GM12878 (cell line): ENCODE measurements around the gene MX1. TPM values are rescaled to one million over a fixed set of nuclear protein-coding genes. Genes with fewer than 3 reads are reported as not detected.

ENCODE experiments used
- BMI1 ChIP-seq: fragments of 450-650 bp; IDR thresholded peaks from 2 replicates; pipeline ENCODE4 v1.6.1; 2016; ENCODE audit warnings: mild to moderate bottlenecking, moderate library complexity, borderline replicate concordance
- CHD2 ChIP-seq: IDR thresholded peaks from 2 replicates; pipeline ENCODE4 v1.6.1; 2011; ENCODE audit warnings: low read depth, low read length, improper control_type of control experiment, borderline replicate concordance
- GATAD2B ChIP-seq: fragments of 450-650 bp; conservative IDR thresholded peaks from 2 replicates; pipeline ENCODE4 v1.6.1; 2017; ENCODE audit warnings: low read depth, mild to moderate bottlenecking, moderate library complexity
- MEF2B ChIP-seq: fragments of 450-650 bp; IDR thresholded peaks from 2 replicates; pipeline ENCODE4 v1.6.1; 2018; ENCODE audit warnings: mild to moderate bottlenecking, moderate library complexity; ENCODE audit not compliant: partially characterized antibody, poor library complexity, severe bottlenecking
- MYC ChIP-seq: IDR thresholded peaks from 2 replicates; pipeline ENCODE4 v1.6.1; 2011; ENCODE audit warnings: mild to moderate bottlenecking, low read length, moderate library complexity, inconsistent platforms; ENCODE audit not compliant: insufficient read depth, insufficient replicate concordance, insufficient read length, severe bottlenecking
- PKNOX1 ChIP-seq: fragments of 450-650 bp; IDR thresholded peaks from 2 replicates; pipeline ENCODE4 v1.6.1; 2016; ENCODE audit warnings: mild to moderate bottlenecking
- RAD51 ChIP-seq: fragments of 450-650 bp; IDR thresholded peaks from 2 replicates; pipeline ENCODE4 v1.6.1; 2016; ENCODE audit warnings: moderate library complexity, mild to moderate bottlenecking, inconsistent platforms
- SKIL ChIP-seq: fragments of 450-650 bp; IDR thresholded peaks from 2 replicates; pipeline ENCODE4 v1.6.1; 2017; ENCODE audit warnings: mild to moderate bottlenecking, low read depth, inconsistent platforms; ENCODE audit not compliant: poor library complexity, severe bottlenecking
- SMAD5 ChIP-seq: IDR thresholded peaks from 2 replicates; pipeline ENCODE4 v1.6.1; 2016; ENCODE audit warnings: antibody characterized with exemption, low read depth
- TARDBP ChIP-seq: IDR thresholded peaks from 2 replicates; pipeline ENCODE4 v1.6.1; 2016; ENCODE audit warnings: borderline replicate concordance
- ZBTB40 ChIP-seq: fragments of 450-650 bp; IDR thresholded peaks from 2 replicates; pipeline ENCODE4 v1.6.1; 2016; ENCODE audit warnings: mild to moderate bottlenecking, moderate library complexity, borderline replicate concordance
- ZNF622 ChIP-seq: fragments of 450-650 bp; IDR thresholded peaks from 2 replicates; pipeline ENCODE4 v1.6.1; 2017; ENCODE audit warnings: mild to moderate bottlenecking, inconsistent platforms
- polyA plus RNA-seq, 11 experiments: library from polyadenylated mRNA; depleted of rRNA in 4 of 11; unstranded in 6 of 11; stranded (reverse) in 5 of 11; fragments of >200 nt; fragmentation: Nextera tagmentation in 4 of 11; fragmentation: Illumina TruSeq in 1 of 11; extraction: Ambion mirVana in 4 of 11; extraction: Trizol in 1 of 11; gene quantifications; 1 replicate in 1 of 11; 2 replicates in 10 of 11; pipeline versions ENCODE4 v1.2.1 to v1.2.3, GENCODE V29; 2011 to 2016; ENCODE audit warnings: inconsistent platforms in 2 of 11, missing spikeins in 2 of 11, low read depth in 1 of 11
- total RNA-seq, 4 experiments: library from RNA; depleted of rRNA in 3 of 4; stranded (reverse); fragments of >200 nt in 3 of 4; fragmentation: Illumina TruSeq in 1 of 4; extraction: Trizol in 1 of 4; gene quantifications; 2 replicates each; pipeline versions ENCODE4 v1.2.1 to v1.2.3, GENCODE V29; 2013 to 2021

Gene MX1
- total and polyA plus RNA-seq, 10 of the 15 experiments (the other 5 are each of a cell fraction or from before 2014, with no cell fraction given), result 75.9 to 385 (median 302) TPM

GRCh38 chr21:41497788-41498187 is 71.7 kb downstream of the MX1 start (continued):
- no peak for TF ChIP-seq PKNOX1
- TF ChIP-seq MYC, result no peak
- TF ChIP-seq CHD2, result no peak
- TF ChIP-seq SKIL, result no peak
- TF ChIP-seq RAD51, result no peak
- no peak for TF ChIP-seq GATAD2B
- no peak for TF ChIP-seq MEF2B
- TF ChIP-seq ZBTB40, result no peak
- TF ChIP-seq SMAD5, result no peak
- no peak for TF ChIP-seq TARDBP
- no peak for TF ChIP-seq BMI1
- no peak for TF ChIP-seq ZNF622
